ENCODE measurements around the gene VWA5B1. TPM values are rescaled to one million over a fixed set of nuclear protein-coding genes. Genes with fewer than 3 reads are reported as not detected.

The VWA5B1 gene
- polyA plus RNA-seq, 1 donor (not counting 4 experiments of a cell fraction or from before 2014, with no cell fraction given), result not detected

DNA sequence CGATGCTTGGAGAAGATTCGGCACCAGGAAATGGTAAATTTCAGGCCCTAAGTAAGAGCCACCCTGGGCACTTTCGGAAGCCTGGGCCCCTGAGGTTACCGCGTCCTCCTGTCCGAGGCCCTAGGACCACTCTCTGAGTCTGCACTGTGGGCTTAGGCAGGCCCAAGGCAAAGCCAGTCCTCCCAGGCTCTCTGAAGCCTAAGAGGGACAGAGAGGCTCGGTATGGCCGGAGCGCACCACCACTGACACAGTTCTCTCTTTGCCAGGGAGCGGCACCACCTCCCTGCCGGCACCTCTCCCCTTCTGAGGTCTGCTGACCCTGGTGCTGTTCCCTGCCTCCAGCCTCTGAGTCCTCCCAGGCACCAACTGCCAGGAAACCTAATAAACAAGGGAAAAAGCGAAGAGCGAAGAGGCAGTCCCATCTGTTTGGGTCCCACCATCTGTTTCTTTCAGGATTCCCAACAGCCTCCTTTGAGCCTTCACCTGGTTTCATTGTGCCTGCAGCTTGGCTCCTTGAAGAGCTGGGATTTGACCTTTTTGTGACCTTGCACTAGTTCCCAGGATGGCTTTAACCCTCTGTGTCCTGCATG lies 57.7 kb downstream of the VWA5B1 start:
- H3K9ac ChIP-seq (ENCODE audit: control insufficient read depth, extremely low read depth, insufficient read depth, low read length), result no peak overlapping the region
- H3K4me2 ChIP-seq (ENCODE audit: control insufficient read depth, extremely low read depth, insufficient read depth, low read depth, low read length), result no peak overlapping the region
- no peak overlapping the region for H3K27ac ChIP-seq (ENCODE audit: control insufficient read depth, insufficient read depth, low read length)
- no peaks in the 10 kb centered on the region for H4K20me1 ChIP-seq (ENCODE audit: control insufficient read depth, extremely low read depth, insufficient read depth, low read length)
- no peak overlapping the region for H3K4me3 ChIP-seq (ENCODE audit: control insufficient read depth in 2 of 3, extremely low read depth in 1 of 3, insufficient read depth in 2 of 3, low read depth in 1 of 3, low read length in 3 of 3)
- no peaks in the 10 kb centered on the region for H3K27me3 ChIP-seq (ENCODE audit: control insufficient read depth, extremely low read depth, insufficient read depth, low read length)
- no peak overlapping the region for H2AFZ ChIP-seq (ENCODE audit: control insufficient read depth, low read length)
- DNase-seq (ENCODE audit: low read depth, low spot score) (no peak), FAIRE-seq (no peak)
- dilution Hi-C loops (cut with MboI; ENCODE audit: extremely low pct_ligation_motif_present, low sequenced_read_pairs), result no loop called here
- no peaks in the 10 kb centered on the region for H3K9me3 ChIP-seq (ENCODE audit: control insufficient read depth, low read depth, low read length)
- no peaks in the 10 kb centered on the region for H3K9me1 ChIP-seq (ENCODE audit: control insufficient read depth, extremely low read depth, insufficient read depth, low read length)
- no peaks in the 10 kb centered on the region for H3K36me3 ChIP-seq (ENCODE audit: control insufficient read depth in 2 of 2, extremely low read depth in 1 of 2, insufficient read depth in 2 of 2, low read length in 2 of 2)
- no peaks in the 10 kb centered on the region for H3K4me1 ChIP-seq (ENCODE audit: control insufficient read depth, extremely low read depth, insufficient read depth, low read length)
- H3K79me2 ChIP-seq (ENCODE audit: control insufficient read depth, insufficient read depth, low read length), result no peaks in the 10 kb centered on the region
- no peak for TF ChIP-seq EZH2 (IDR thresholded peaks at IDR 0.05; ENCODE audit: low read length)
- TF ChIP-seq, protein P1, sequence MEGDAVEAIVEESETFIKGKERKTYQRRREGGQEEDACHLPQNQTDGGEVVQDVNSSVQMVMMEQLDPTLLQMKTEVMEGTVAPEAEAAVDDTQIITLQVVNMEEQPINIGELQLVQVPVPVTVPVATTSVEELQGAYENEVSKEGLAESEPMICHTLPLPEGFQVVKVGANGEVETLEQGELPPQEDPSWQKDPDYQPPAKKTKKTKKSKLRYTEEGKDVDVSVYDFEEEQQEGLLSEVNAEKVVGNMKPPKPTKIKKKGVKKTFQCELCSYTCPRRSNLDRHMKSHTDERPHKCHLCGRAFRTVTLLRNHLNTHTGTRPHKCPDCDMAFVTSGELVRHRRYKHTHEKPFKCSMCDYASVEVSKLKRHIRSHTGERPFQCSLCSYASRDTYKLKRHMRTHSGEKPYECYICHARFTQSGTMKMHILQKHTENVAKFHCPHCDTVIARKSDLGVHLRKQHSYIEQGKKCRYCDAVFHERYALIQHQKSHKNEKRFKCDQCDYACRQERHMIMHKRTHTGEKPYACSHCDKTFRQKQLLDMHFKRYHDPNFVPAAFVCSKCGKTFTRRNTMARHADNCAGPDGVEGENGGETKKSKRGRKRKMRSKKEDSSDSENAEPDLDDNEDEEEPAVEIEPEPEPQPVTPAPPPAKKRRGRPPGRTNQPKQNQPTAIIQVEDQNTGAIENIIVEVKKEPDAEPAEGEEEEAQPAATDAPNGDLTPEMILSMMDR (optimal IDR thresholded peaks at IDR 0.05 in 1 of 3, IDR thresholded peaks at IDR 0.05 in 1 of 3, conservative IDR thresholded peaks at IDR 0.05 in 1 of 3; ENCODE audit: extremely low read depth in 1 of 3, insufficient read depth in 2 of 3, low read length in 3 of 3), result no peak

DNA sequence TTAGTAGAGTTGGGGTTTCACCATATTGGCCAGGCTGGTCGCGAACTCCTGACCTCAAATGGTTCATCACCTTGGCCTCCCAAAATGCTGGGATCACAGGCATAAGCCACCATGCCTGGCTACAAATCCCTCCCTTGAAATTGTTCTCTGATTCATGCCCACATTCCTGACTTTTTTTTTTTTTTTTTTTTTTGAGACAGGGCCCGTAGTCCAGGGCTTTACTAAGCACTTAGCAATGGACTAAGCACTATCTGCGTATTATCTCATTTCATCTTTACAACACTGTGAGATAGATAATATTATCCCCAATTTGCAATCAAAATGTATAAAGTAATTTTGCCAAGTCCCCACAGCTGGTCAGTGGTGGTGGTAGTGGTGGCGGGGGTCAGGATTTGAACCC lies 58.9 kb downstream of the VWA5B1 start:
- Histone ChIP-seq H3K79me2 (ENCODE audit: control insufficient read depth, insufficient read depth, low read length) (no peaks in the 10 kb centered on the region), H2AFZ (ENCODE audit: control insufficient read depth, low read length) (no peak overlapping the region), H3K27me3 (ENCODE audit: control insufficient read depth, extremely low read depth, insufficient read depth, low read length) (no peaks in the 10 kb centered on the region), H3K9me3 (ENCODE audit: control insufficient read depth, low read depth, low read length) (no peaks in the 10 kb centered on the region), H3K9ac (ENCODE audit: control insufficient read depth, extremely low read depth, insufficient read depth, low read length) (no peak overlapping the region), H3K4me1 (ENCODE audit: control insufficient read depth, extremely low read depth, insufficient read depth, low read length) (no peaks in the 10 kb centered on the region), H4K20me1 (ENCODE audit: control insufficient read depth, extremely low read depth, insufficient read depth, low read length) (no peaks in the 10 kb centered on the region), H3K36me3 (ENCODE audit: control insufficient read depth in 2 of 2, extremely low read depth in 1 of 2, insufficient read depth in 2 of 2, low read length in 2 of 2) (no peaks in the 10 kb centered on the region), H3K4me2 (ENCODE audit: control insufficient read depth, extremely low read depth, insufficient read depth, low read depth, low read length) (no peak overlapping the region), H3K9me1 (ENCODE audit: control insufficient read depth, extremely low read depth, insufficient read depth, low read length) (no peaks in the 10 kb centered on the region), H3K27ac (ENCODE audit: control insufficient read depth, insufficient read depth, low read length) (no peak overlapping the region), H3K4me3 (ENCODE audit: control insufficient read depth in 2 of 3, extremely low read depth in 1 of 3, insufficient read depth in 2 of 3, low read depth in 1 of 3, low read length in 3 of 3) (no peak overlapping the region)
- DNase-seq (ENCODE audit: low read depth, low spot score) (no peak), FAIRE-seq (no peak)
- no peak for TF ChIP-seq EZH2 (IDR thresholded peaks at IDR 0.05; ENCODE audit: low read length)
- TF ChIP-seq, protein P1 (optimal IDR thresholded peaks at IDR 0.05 in 1 of 3, IDR thresholded peaks at IDR 0.05 in 1 of 3, conservative IDR thresholded peaks at IDR 0.05 in 1 of 3; ENCODE audit: extremely low read depth in 1 of 3, insufficient read depth in 2 of 3, low read length in 3 of 3), result no peak
- dilution Hi-C loops (cut with MboI; ENCODE audit: extremely low pct_ligation_motif_present, low sequenced_read_pairs), result no loop called here

Measured in keratinocyte (primary cell).